ENCODE results near the gene NCKAP1.

DNA sequence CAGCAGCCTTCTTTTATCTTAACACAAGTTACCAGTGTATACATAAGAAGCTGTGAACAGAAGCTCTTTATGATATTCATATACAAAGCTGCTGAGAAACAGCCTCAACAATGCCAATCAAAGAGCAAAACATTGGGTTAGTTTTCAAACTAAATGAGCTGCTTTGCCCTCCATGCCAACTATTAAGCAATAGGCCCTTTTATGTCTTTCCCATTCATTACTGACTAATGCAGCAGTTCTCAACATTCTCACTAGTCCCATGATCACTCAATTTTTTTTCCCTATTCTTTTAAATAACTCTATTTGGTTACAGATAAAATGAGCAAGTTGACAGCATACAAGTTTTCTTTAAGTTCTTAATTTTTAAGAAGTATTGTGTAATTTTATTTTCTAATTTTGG is 114.0 kb downstream of the NCKAP1 start:
- TF ChIP-seq, protein P1, sequence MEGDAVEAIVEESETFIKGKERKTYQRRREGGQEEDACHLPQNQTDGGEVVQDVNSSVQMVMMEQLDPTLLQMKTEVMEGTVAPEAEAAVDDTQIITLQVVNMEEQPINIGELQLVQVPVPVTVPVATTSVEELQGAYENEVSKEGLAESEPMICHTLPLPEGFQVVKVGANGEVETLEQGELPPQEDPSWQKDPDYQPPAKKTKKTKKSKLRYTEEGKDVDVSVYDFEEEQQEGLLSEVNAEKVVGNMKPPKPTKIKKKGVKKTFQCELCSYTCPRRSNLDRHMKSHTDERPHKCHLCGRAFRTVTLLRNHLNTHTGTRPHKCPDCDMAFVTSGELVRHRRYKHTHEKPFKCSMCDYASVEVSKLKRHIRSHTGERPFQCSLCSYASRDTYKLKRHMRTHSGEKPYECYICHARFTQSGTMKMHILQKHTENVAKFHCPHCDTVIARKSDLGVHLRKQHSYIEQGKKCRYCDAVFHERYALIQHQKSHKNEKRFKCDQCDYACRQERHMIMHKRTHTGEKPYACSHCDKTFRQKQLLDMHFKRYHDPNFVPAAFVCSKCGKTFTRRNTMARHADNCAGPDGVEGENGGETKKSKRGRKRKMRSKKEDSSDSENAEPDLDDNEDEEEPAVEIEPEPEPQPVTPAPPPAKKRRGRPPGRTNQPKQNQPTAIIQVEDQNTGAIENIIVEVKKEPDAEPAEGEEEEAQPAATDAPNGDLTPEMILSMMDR (conservative IDR thresholded peaks at IDR 0.05 in 1 of 2, IDR thresholded peaks at IDR 0.05 in 1 of 2; ENCODE audit: low read depth in 1 of 2, low read length in 2 of 2) = no peak
- no peak for TF ChIP-seq EZH2 (IDR thresholded peaks at IDR 0.05; ENCODE audit: low read length, missing control alignments)

Measured in fibroblast of lung (primary cell).